Nephron (organoid): ENCODE data around the gene USF2.

ENCODE experiments used
- H3K27ac Mint-ChIP-seq, 3 experiments: 2 replicates each; pipeline ENCODE4 v1.8.0; 2020; ENCODE audit warnings: mixed read lengths in 3 of 3, mild to moderate bottlenecking in 2 of 3, moderate library complexity in 1 of 3
- H3K27me3 Mint-ChIP-seq: 2 replicates; pipeline ENCODE4 v1.8.0; 2021; ENCODE audit warnings: low read depth, mild to moderate bottlenecking, moderate library complexity, mixed read lengths
- H3K36me3 Mint-ChIP-seq: 2 replicates; pipeline ENCODE4 v1.8.0; 2020; ENCODE audit warnings: low read depth, mixed read lengths
- H3K4me1 Mint-ChIP-seq: 2 replicates; pipeline ENCODE4 v1.8.0; 2020; ENCODE audit warnings: mixed read lengths
- H3K4me3 Mint-ChIP-seq, 3 experiments: 2 replicates each; pipeline ENCODE4 v1.8.0; 2020; ENCODE audit warnings: mild to moderate bottlenecking in 3 of 3, mixed read lengths in 3 of 3, moderate library complexity in 2 of 3
- H3K9me3 Mint-ChIP-seq: 2 replicates; pipeline ENCODE4 v1.8.0; 2020; ENCODE audit warnings: mixed read lengths
- TF ChIP-seq, protein P1 (sequence below), 3 experiments: fragments of 200-600 bp; sonication (generic); IDR thresholded peaks; one replicate each; pipeline ENCODE4 v1.5.0; 2021; ENCODE audit warnings: antibody characterized with exemption in 3 of 3; ENCODE audit not compliant: unreplicated experiment in 3 of 3

The USF2 gene

DNA sequence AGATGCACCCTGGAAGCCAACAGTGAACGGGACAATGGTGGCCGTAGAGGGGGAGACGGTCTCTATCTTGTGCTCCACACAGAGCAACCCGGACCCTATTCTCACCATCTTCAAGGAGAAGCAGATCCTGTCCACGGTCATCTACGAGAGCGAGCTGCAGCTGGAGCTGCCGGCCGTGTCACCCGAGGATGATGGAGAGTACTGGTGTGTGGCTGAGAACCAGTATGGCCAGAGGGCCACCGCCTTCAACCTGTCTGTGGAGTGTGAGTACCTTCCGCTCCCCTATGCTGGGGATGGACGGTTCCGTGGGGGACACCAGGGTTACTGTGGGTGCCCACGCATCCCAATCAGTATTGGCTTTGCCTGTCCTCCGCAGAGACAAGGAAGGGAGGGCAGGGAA lies 33.7 kb downstream of the USF2 start:
- H3K36me3 Mint-ChIP-seq = no peaks in the 10 kb centered on the region
- TF ChIP-seq, protein P1, sequence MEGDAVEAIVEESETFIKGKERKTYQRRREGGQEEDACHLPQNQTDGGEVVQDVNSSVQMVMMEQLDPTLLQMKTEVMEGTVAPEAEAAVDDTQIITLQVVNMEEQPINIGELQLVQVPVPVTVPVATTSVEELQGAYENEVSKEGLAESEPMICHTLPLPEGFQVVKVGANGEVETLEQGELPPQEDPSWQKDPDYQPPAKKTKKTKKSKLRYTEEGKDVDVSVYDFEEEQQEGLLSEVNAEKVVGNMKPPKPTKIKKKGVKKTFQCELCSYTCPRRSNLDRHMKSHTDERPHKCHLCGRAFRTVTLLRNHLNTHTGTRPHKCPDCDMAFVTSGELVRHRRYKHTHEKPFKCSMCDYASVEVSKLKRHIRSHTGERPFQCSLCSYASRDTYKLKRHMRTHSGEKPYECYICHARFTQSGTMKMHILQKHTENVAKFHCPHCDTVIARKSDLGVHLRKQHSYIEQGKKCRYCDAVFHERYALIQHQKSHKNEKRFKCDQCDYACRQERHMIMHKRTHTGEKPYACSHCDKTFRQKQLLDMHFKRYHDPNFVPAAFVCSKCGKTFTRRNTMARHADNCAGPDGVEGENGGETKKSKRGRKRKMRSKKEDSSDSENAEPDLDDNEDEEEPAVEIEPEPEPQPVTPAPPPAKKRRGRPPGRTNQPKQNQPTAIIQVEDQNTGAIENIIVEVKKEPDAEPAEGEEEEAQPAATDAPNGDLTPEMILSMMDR (IDR thresholded peaks at IDR 0.05; ENCODE audit: unreplicated experiment in 3 of 3) = no peak
- H3K9me3 Mint-ChIP-seq = no peaks in the 10 kb centered on the region

DNA sequence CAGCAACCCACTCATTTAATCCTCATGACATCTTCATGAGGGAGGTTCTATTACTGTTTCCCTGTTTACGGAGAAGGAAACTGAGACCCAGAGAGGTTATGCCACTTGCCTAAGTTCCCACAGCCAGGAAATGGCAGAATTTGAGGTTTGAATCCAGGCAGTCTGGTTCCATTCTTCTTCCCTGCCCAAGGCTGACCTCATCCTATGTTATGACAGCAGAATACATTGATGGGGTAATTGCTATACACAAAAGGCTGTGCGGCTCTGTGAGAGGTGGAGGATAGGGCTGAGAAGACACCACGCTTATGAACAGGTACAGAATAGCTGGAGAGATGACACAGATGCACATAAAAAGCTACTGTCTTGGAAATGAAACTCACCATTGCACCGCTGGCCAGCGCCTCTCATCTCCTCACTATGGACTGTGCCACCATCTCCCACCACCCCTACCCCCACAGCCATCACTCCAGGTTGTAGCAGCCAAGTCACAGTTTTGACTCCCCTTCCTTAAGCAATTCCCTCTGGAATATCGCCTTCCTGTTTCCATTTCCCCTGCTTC lies 34.7 kb downstream of the USF2 start:
- Mint-ChIP-seq H3K4me1 (peaks cover 19% of the 10 kb centered on the region), H3K4me3 (no peak overlapping the region), H3K27ac (peak overlapping the region in 2 of 3 experiments; percentile 1 to 13), H3K27me3 (no peaks in the 10 kb centered on the region), H3K36me3 (no peaks in the 10 kb centered on the region), H3K9me3 (no peaks in the 10 kb centered on the region)
- TF ChIP-seq, protein P1 (IDR thresholded peaks at IDR 0.05; ENCODE audit: unreplicated experiment in 3 of 3) = no peak

More for the DNA sequence above, 33.7 kb downstream of the USF2 start:
- peaks cover 9% of the 10 kb centered on the region for H3K4me1 Mint-ChIP-seq
- peak overlapping the region in 1 of 3 experiments; percentile 8 for H3K27ac Mint-ChIP-seq
- H3K4me3 Mint-ChIP-seq = no peak overlapping the region
- no peaks in the 10 kb centered on the region for H3K27me3 Mint-ChIP-seq

GRCh38 chr19:35304036-35304435 lies 35.3 kb downstream of the USF2 start:
- TF ChIP-seq, protein P1 (IDR thresholded peaks at IDR 0.05; ENCODE audit: unreplicated experiment in 3 of 3) = no peak
- H3K27me3 Mint-ChIP-seq = no peaks in the 10 kb centered on the region
- H3K4me3 Mint-ChIP-seq = no peak overlapping the region
- H3K27ac Mint-ChIP-seq = peak overlapping the region; percentile 1 to 36 (median 13)
- H3K9me3 Mint-ChIP-seq = no peaks in the 10 kb centered on the region
- peaks cover 24% of the 10 kb centered on the region for H3K4me1 Mint-ChIP-seq
- H3K36me3 Mint-ChIP-seq = no peaks in the 10 kb centered on the region

DNA sequence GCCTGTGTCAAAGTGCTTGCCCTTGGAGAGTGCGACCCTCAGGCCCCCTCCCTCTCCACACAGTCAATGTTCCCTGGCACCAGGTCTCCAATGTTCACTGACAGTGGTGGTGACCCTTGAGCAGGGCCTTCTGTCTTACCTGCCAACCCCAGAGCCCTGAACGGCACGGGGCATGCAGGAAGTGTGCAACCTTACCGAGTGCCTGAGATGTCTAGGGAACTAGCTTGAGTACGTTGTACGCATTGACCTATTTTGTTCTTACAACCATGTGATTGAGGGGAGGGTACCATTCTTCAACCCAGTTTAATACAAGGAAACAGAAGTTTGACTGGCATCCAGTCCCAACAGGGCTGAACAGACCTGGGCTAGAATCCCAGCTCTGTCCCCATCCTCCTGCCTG lies 36.4 kb downstream of the USF2 start:
- Mint-ChIP-seq H3K4me1 (peaks cover 33% of the 10 kb centered on the region), H3K4me3 (no peak overlapping the region), H3K36me3 (no peaks in the 10 kb centered on the region), H3K9me3 (no peaks in the 10 kb centered on the region), H3K27ac (peak overlapping the region in 2 of 3 experiments; percentile 62 to 76), H3K27me3 (no peaks in the 10 kb centered on the region)
- TF ChIP-seq, protein P1 (IDR thresholded peaks at IDR 0.05; ENCODE audit: unreplicated experiment in 3 of 3) = no peak

- no peaks in the 10 kb centered on the region for H3K9me3 Mint-ChIP-seq
- no peaks in the 10 kb centered on the region for H3K27me3 Mint-ChIP-seq
- no peaks in the 10 kb centered on the region for H3K36me3 Mint-ChIP-seq
- TF ChIP-seq, protein P1 (IDR thresholded peaks at IDR 0.05; ENCODE audit: unreplicated experiment in 3 of 3) = peak in 1 of 3 experiments; percentile 42
- peaks cover 47% of the 10 kb centered on the region for H3K4me1 Mint-ChIP-seq
- peak overlapping the region; percentile 98 for H3K27ac Mint-ChIP-seq
- peak overlapping the region in 1 of 3 experiments; percentile 22 for H3K4me3 Mint-ChIP-seq
Measured at GRCh38 chr19:35306473-35307246, 37.9 kb downstream of the USF2 start.
